Erythroblast (primary cell): ENCODE measurements around the gene C4orf54.

Experiments
- GATA1 ChIP-seq: IDR thresholded peaks from 2 replicates; pipeline ENCODE4 v1.6.1; 2011; ENCODE audit warnings: low read depth, mild to moderate bottlenecking, control low read depth, low read length, moderate library complexity
- POLR2A ChIP-seq: IDR thresholded peaks from 2 replicates; pipeline ENCODE4 v1.6.1; 2011; ENCODE audit warnings: mild to moderate bottlenecking, low read length

DNA sequence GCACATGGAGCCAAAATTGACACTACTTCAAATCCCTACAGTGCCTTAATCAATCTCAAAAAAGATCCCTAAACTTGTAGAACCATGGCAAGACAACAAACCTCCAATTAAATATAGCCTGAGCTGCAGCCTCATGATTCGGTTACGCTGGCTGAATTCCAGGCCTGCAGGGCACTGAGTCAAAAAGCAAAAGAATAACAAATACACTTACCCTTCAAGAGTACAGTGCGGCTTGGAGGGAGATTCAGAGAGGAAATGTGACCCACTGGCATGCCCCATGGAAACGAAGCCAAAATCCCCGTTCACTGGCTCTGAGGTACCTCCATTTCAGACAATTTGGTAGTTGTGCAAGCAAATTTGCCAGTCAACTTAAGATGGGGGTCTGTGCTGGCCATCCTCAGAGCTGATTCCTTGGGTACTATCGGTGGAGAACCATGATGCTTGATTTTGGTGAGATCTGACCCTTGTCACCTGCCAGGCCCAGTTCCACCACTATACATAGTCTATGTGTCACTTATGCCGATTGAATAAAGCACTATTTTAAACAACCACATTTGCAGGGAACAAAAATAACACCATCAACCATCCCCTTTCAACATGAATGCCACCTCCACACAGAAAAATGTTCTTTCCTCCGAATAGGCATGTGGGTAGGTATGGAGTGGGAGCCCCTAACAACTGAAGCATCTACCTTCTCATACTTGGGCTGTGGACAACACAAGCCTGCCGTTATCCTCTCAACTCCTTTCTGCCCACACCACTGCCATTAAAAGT, 2.1 kb downstream of the C4orf54 start:
- TF ChIP-seq POLR2A, result no peak
- TF ChIP-seq GATA1, result no peak
